GM23248 (cell line): ENCODE results near the gene PEAR1.

Experiments
- EZH2 ChIP-seq: fragments of 200-600 bp; sonication (generic); IDR thresholded peaks from 2 replicates; pipeline ENCODE4 v1.6.1; 2018; ENCODE audit warnings: antibody characterized with exemption, mild to moderate bottlenecking; ENCODE audit not compliant: insufficient read depth, poor library complexity, severe bottlenecking
- EZH2phosphoT487 ChIP-seq: fragments of 200-600 bp; sonication (generic); IDR thresholded peaks from 2 replicates; pipeline ENCODE4 v1.6.1; 2018; ENCODE audit warnings: antibody characterized with exemption, moderate library complexity, mild to moderate bottlenecking, low read depth; ENCODE audit not compliant: insufficient read depth

DNA sequence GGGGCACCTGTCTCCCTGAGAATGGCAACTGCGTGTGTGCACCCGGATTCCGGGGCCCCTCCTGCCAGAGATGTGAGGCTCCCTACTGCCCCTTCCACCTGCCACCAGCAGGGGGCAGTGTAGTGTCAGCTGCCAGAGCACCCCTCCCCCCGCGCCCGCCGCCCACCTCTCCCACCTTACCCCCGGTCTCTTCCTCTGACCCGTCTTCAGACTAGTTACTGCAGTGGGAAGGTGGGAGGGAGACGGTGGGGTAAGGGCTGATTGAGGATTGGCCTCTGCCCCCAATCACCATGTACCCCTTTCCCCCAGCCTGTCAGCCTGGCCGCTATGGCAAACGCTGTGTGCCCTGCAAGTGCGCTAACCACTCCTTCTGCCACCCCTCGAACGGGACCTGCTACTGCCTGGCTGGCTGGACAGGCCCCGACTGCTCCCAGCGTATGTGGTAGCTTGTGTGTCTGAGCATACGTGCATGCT, 16.8 kb downstream of the PEAR1 start:
- no peak for TF ChIP-seq EZH2
- TF ChIP-seq EZH2phosphoT487 = no peak
